Measurements from ENCODE around the gene DCXR.

The DCXR gene

GRCh38 chr17:82037092-82037888, at the start of gene DCXR:
Gene DCXR (minus strand): TSS chr17:82037697. CDS start chr17:82037682, 15 bp downstream.
- DNase-seq = peak; percentile 92 to 95

DNA sequence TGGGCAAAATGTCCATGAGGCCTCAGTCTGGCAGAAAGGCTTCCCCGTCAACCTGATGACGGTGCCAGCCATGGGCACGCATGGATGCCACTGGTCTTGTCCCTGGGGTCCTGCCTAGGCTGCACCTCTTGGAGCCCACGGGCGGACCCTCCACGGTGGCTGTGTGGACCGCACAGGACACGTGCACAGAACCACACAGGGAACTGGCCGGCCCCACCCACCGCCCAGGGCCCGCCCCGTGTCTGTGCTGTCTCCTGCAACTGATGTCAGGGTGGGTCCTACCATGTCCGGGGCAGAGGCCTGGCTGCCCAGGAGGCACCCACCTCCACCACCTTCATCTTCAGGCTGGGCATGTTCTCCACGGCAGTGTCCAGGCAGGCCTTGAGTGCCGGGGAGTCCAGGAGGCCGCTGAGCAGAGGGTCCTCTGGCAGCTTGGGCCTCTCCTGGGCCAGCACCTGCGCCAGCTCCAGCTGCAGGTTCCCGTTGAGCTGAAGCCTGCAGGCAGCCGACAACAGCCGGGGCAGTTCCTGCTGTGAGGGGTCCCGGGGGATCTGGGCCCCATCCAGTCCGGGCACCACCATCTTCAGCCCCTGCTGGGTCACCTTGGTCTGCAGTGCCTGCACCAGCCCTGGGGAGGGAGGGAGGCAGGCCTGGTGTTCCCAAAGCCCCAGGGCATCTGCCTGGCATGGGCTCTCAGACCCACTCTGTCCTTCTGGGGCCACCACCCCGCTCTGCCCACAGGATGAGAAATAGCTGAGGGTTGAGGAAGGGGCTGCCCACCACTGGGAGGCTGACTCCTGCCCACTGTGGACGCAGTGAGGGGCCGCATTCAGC, 48.7 kb upstream of the DCXR start:
- DNase-seq = no peak

- DNase-seq = no peak
Measured at GRCh38 chr17:82085031-82085861, 47.7 kb upstream of the DCXR start.

DNA sequence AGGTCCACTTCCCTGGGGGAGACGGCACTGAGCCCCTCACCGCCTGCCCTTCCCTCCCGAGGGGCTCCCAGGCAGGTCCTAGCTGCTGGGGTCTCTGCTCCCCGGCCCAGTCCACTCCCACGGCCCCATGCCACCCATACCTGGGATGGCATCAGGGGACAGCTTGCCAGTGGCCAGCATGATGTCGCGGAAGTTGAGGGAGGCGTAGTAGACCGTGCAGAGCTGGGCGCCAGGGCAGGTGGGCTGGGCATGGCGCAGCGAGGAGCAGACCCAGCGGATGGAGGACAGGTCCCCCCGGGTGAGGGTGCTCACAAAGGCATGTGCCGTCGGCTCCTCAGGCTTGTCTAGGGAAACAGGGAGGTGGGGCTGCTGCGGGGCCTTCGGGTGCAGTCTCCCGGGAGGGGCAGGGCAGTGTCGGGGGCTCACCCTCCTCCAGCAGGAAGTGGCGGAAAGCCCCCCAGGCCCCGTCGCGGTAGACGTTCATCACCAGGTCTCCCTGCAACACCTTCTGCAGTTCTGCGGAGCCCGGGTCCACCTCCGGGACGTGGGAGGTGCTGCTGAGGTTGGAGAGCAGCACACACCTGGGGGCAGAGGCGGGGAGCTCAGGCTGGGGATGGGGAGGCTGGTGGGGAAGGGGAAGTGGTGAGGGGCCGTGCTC, 47.0 kb upstream of the DCXR start:
- no peak for DNase-seq

DNA sequence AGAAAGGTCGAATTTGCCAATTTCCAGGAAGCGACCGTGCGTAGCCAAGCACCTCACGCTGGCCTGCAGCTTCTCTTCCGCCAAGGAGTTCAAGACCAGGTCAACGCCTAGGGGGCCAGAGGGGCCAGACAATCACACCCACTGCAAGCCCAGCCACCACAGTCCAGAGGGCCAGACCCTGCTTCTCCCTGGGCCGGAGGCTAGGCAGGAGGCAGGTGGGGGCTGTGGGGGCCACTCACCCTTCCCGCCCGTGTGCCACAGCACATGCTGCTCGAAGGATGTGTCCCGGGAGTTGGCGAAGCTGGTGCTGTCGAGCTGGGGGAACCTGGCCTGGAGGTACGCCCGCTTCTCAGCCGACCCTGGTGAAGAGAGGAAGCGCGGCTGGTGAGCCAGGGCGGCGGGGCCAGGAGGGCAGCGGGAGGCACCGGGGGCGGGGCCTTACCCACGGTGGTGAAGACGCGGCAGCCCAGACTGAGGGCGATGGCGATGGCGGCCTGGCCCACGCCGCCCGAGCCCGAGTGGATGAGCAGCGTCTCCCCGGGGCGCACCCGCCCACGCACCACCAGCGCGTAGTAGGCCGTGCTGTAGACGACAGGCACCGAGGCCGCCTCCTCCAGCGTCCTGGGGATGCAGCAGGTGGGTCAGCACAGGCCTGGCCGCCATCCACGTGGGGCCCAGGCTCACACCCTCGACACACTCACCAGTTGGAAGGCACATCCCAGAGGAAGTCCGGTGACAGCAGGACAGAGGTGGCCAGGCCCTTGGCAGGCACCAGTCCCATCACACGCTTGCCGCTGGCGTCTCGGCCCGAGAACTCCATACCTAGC, 46.2 kb upstream of the DCXR start:
- DNase-seq = no peak

DNA sequence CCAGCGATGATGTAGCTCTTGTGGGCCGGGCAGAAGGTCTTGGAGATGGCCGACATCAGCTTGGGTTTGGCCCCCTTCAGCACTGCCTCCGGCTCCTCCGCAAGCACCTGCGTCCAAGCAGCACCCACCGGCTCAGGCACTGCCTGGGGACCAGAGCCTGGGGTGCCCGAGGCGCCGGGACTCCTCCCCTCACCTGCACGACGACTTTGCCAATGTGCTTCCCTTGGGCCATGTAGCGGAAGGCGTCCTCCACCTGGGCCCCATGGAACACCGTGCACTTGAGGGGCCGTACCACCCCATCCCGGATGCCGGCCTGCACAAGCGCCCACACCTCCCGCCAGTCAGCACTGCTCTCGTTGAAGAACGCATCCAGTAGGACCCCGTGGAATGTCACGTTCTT, 45.5 kb upstream of the DCXR start:
- no peak for DNase-seq

GRCh38 chr17:82082456-82082855, 45.0 kb upstream of the DCXR start:
- DNase-seq = no peak

DNA sequence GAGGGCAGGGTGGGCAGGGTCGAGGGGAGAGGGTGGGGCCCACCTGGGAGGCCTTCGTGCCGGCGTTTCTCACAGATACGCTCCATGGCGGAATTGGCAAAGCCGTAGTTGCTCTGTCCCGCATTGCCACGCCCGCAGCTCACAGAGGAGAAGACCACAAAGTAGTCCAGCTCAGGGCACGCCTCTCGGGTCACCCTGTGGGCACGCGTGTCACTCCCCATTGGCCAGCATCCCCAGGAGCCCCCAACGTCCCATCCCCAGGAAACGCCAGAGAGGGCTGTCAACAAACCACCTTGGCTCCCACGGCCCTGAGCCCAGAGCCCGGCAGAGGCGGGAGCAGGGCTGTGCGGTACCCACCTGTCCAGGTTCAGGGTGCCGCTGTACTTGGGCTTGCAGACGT, 44.5 kb upstream of the DCXR start:
- DNase-seq = no peak

DNA sequence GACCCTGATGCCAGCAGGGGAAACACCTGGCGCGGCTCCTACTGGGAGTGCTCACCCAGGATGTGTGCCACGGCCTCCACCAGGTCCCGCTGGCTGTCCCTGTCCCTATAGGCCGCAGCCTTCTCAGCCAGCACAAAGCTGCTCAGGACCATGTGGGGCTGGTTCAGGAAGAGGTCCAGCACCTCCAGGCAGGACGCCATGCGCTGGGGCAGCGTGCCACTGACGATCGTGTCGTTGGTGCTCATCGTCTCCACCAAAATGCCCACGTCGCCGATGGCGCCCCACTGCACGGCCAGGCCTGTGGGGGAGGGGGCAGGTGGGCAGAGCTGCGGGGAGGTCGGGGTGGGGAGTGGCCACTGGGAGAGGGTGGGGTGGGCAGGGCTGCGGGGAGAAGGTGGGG, 44.0 kb upstream of the DCXR start:
- no peak for DNase-seq

- no peak for DNase-seq
Measured at GRCh38 chr17:82080789-82081464, 43.4 kb upstream of the DCXR start.

DNA sequence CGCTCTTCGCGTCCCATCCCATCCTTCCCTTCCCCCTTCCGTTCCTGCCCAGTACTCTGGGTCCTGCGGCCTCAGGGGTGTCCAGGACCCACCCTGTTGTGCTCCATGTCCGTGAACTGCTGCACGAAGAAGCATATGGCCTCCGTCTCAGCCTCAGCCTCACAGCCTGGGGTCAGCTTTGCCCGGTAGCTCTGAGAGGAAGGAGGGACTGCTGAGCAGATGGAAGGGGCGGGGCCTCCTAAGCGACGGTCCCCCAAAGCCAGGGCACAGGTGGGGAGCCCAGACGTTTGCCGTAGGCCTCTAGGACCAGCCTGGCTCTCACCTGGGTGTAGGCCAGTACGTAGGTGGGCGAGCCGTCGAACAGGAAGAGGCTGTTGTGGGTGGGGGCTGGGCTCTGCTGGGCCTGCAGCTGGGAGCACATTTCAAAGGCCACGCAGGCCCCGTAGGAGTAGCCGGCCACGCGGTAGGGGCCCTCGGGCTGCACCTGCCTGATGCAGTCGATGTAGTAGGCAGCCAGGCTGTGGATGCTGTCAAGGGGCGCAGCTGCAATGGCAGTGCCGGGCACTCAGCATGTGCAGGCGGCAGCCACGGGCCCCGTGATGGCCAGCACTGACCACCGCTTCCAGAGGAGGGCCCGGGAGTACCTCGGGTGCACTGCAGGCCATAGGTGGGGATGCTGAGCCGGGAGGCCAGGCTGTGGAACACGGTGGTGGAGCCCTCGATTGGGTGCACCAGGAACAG, 42.7 kb upstream of the DCXR start:
- DNase-seq = no peak

DNA sequence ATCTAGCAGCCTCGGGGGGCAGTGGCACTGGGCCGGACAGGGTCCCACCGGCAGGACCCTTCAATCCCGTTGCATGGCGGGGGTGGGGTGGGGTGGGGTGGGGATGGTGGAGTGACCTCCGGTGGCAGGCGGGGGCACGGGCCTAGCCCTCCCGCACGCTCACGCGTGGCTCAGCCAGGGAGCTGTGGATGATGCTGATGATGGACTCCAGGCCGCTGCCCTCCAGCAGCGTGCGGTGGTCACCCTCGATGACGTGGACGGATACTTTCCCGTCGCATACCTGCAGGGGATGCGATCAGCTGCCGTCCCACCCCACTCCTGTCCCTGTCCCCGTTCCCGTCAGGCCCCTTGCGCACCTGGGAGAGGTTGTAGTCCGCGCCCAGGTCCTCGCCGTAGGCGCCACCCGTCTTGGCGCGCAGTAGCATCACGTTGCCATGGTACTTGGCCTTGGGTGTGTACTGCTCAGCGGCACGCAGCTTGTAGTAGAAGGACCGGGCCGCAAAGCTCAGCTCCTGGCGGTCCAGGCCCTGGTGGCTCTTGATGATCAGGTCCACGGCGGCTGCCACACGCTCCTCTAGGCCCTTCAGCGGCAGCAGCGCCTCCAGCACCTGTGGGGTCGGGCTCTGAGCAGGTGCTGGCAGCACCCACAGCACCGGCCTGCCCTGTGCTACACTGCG, 41.6 kb upstream of the DCXR start:
- DNase-seq = no peak

DNA sequence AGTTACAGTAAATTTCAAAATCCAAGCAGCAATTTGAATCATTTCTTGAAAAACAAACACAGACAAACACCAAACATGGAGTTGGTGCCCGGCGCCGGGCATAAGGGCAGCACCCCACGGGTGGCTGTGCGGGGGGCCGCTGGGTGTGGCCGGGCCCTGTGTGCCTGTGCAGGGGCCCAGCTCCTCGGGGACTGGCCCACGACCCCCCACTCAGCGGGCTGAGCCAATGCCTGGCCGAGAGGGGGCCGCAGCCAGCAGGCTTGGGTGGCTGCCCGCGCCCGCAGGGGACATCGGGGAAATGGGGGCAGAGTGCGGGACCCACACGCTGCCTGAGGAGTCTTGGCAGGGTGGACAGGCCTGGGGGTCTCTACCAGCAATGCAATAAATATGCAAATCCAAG, 40.9 kb upstream of the DCXR start:
- no peak for DNase-seq

DNA sequence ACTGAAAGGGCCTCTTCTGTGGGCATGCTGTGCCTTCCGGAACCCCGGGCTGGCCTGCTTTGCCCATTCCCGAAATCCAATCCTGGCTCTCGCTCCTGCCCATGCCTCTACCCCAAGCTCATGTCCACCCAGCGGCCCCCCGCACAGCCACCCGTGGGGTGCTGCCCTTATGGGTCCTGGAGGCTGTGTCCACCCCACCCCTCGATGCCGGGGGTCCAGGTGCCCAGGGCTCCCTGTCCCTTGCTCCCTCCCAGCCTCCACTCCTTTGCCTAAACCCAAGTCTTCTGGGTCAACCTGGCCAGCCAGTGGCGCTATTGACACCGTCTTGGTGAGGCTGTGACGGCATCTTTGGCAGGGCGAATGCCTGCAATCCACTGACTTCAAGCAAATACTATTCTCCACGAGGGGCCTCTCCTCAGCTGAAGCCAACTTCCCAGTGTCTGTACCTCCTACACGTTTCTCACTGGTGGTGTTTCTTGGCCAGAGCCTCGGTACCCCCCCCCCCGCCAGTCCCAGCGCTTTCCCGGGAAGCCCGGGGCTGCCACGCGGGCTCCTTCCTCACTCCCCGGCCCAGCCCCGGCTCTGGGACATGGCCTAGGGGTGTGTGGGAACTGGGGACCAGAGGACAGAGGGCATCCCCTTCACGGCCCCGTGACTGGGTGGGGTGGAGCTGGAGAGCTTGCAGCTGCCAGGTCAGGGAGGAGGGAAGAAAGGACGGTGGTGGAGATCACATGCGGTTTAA, 40.3 kb upstream of the DCXR start:
- no peak for DNase-seq

DNA sequence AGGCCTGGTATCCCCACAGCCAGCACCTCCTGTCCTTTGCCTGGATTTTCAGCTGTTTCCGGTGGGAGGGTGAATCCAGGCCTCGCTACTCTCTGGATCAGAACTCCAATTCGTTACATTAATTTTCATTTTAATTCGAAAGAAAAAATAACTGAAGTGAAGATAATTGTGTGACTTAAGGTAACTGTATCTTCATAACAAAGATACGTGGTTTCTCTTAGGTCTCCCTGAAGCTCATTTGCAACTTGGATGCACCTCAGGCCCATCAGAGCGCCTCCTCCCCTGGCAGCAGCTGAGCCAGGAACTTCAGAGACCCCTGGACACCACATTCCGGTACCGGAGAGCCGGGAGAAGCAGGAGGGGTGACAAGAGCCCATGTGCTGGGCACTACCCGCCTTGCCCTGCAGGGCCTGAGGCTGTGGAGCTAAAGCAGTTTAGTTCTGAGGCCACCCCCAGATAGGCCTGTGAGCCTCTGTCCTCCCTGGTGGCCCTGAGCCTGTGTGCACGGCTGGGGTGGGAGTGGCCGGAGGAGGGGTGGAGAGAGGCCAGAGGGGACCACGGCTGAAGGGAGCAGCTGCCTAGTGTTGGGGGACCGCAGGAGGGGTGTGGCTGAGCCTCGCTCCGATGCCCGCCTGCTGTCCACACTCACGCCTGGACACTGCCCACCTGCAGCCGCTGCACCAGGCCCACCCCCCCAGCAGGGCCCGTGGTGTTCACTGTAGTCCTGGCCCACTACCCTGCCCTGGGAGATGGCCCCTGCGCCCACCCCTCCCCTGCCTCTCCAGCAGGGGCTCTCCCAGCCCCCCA, 39.5 kb upstream of the DCXR start:
- DNase-seq = no peak

DNA sequence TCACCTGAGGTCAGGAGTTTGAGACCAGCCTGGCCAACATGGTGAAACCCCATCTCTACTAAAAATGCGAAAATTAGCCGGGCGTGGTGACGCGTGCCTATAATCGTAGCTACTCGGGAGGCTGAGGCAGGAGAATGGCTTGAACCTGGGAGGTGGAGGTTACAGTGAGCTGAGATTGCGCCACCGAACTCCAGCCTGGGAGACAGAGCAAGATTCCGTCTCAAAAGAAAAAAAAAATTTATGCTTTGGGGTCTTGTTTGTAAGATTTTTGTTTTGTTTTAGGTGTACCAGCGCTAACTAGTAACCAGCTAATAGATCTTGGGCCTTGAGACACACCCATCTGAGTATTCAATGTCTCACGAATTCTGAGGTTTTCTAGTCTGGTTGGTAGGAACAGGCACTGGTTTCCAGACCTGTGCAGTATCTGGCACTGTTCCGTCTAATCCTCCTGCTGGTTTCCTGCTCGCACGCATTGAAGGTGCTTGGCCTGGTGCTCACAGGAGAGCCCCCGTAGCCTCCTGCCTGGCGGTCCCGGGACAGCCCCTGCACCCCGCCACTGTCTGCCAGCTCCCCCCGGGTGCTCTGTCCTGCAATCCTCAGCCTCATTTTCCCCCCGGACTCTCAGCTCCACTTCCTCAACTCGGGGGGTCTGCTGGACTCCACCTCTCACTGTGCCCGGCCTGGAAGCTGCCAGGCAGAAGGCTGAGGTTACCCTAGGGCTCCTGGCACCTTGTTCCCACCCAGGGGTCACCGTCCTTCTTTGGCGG, 38.7 kb upstream of the DCXR start:
- no peak for DNase-seq

DNA sequence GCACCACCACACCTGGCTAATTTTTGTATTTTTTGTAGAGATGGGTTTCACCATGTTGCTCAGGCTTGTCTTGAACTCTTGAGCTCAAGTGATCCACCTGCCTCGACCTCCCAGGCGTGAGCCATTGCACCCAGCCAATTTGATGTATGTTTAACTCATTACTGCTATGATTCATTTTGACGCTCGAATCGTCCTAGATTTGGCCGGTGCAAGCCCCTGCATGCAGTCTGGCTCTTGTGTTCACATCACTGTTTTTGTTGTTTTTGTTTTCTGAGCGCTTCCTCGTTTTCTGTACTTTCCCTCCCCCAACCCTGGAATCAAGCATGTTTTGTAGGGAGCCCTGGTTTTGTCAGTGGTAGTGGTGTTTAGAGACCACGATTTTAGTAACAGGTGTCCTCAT, 35.9 kb upstream of the DCXR start:
- DNase-seq = no peak

Data from hippocampal formation (tissue), 2 donors.